Smooth muscle cell of the brain vasculature (primary cell): ENCODE data around the gene ELF1.

ENCODE experiments used
- DNase-seq: peaks from one replicate; pipeline ENCODE4 v3.0.0-alpha.2; 2012; ENCODE audit warnings: low read depth, low spot score

The ELF1 gene

DNA sequence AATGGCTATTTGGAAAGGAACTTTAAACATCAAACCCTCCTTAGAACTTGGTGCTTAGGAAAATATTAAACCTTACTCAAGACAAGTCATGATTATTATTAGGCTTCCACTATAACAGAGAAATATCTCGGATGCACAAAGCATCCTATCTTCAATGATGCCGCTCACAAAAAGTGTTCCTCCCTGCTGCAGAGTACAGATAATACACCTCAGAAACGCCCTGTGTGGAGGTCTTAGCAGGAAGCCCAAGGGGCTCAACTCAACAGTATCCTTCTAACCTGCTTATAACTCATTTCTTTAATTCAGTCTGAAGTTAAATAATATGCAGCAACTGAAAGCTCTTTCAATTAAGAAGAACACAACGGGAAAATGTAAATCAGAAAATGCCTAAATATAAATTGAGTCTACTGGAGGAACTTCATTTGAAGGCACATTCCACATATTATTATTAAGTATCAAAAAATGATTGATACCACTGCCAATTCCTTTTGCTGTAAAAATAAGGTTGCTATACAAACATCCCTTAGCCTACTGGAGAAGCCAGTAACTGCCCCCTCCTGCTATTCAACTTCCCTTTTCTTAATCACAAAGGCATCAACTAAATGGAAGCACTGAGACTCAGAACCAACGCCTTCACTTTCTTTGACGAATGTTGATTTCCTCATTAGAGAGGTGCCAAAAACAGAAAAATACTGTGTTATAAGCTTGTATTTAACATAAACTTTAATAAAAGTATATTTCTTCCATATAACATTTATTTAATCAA, 12.0 kb downstream of the ELF1 start:
- no peak for DNase-seq

GRCh38 chr13:41006306-41006705, 12.8 kb downstream of the ELF1 start:
- no peak for DNase-seq

DNA sequence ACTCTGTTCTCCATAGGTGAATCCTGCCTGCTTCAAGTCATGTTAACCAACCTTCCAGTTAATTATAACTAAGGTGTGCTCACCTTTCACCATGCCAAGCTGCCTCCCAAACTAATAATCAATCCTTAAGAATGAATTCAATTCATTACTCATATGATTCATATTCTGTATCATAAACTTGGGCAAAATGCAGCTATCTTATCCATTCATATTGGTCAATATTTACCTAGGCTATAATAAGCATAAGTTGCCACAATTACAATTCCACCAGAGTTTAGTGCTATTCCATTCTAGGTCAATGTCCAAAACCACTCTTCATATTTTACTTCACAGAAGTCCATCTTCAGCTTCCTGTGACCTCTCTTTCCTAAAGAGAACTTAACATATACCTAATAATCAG, 13.4 kb downstream of the ELF1 start:
- DNase-seq = no peak

- no peak for DNase-seq
Observed at GRCh38 chr13:41004875-41005693, 14.0 kb downstream of the ELF1 start.

DNA sequence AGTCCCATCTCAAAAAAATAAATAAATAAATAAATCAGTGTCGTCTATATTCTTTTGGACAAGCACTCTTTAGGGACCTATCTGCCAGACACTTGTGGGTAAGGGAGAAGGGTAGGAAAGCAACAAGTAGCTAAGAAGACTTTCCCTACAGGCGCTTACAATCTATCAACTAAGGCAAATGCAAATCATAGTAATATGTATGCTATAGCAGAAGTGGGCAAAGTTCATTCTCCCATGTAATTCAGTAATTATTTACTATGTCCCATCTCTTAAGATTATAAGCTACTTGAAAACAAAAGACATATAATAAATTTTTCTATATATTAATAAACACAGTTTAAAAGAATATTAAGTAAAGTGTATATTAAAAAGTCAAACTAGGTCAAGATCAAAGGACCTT, 16.5 kb downstream of the ELF1 start:
- no peak for DNase-seq

DNA sequence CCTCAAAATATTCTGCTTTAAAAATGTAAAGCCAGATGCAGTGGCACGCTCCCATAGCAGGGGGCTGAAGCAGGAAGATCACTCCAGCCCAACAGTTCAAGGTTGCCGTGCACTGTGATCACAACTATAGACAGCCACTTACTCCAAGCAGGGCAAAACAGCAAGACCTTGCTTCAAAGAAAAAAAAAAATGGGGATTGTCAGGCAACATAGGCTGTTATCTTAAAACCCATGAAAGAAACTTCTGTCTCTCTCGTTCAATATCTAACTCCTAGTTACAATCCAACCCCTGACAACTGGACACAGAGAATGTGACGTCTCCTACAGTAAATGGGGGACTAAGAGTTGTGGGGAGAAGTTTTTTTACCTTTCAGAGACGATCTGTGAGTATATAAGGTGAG, 17.4 kb downstream of the ELF1 start:
- no peak for DNase-seq

- no peak for DNase-seq
Observed at GRCh38 chr13:40999416-40999815, 19.7 kb downstream of the ELF1 start.

- no peak for DNase-seq
Observed at GRCh38 chr13:40996426-40997092, 22.6 kb downstream of the ELF1 start.

DNA sequence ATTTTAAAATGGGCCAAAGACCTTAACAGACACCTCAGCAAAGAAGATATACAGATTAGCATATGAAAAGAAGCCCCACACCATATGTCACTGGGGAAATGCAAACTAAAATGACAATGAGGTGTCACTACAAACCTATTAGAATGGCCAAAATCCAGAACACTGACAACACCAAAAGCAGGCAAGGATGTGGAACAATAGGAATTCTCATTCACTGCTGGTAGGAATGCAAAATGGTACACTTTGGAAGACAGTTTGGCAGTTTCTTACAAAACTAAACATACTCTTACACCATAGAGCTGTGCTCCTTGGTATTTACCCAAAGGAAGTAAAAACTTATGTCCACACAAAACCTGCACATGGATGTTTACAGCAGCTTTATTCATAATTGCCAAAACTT, 23.1 kb downstream of the ELF1 start:
- no peak for DNase-seq

DNA sequence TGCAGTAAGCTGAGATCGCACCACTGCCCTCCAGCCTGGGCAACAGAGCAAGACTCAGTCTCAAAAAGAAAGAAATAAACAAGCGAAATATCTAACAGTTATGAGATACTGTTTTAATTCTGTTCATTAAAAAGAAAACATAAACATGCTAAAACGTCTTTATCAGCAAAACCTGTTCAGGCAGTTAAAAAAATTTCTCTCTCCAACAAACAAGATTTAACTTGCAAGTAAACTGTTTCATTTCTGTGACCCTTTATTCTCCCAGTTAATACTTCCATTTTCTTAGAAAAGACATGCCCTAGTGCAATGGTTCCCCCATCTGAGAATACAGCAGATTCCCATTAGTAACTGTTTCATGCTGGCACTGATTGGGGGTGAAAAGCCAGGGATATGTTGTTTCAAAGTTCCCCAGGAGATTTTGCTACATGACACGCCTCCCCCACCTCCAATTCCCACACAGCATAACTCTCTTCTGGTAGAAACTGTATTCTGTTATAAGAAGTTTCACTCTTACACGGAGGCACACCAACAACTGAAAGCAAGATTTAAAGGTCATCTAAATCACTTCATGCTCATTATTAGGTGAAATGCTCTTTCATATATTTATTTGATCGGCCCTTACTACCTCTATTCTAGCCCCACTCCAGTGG, 24.4 kb downstream of the ELF1 start:
- DNase-seq = no peak

GRCh38 chr13:40993987-40994386, 25.1 kb downstream of the ELF1 start:
- DNase-seq = no peak

GRCh38 chr13:40992678-40993518, 26.2 kb downstream of the ELF1 start:
- no peak for DNase-seq

- no peak for DNase-seq
Observed at GRCh38 chr13:40987606-40988280, 31.4 kb downstream of the ELF1 start.

GRCh38 chr13:40986101-40986856, 32.8 kb downstream of the ELF1 start:
- no peak for DNase-seq

GRCh38 chr13:40985381-40986100, 33.6 kb downstream of the ELF1 start:
- DNase-seq = no peak

DNA sequence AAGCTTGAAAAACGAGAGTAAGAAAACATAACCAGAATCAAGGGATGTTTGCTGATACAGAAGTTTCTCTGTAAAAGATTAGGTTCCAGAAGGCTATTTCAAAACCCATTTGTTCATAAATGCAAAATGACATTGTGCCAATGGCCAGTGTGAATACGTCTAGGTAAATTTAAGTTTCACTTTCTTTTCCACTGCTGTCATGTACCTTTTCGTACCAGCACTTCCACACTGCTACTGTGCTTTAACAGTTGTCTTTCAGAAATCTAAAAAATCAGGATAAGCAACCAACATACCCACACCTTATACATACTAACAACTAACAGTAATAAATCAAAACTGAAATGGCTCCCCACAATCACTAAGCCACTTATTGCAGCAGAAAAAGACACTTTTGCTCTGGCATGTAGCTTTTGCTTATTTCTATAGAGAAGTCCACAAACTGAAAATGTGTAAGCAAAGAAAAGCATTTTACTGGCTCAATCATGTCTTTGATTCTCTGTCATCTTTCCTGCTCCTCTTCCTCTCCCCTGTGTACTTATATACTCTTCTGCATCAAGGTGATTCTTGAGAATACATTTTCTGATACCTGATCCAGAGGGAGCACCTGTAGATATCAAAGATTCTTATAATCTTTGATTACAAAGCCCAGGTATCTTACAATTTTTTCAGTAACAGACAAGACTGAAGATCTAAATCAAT, 34.3 kb downstream of the ELF1 start:
- DNase-seq = no peak

DNA sequence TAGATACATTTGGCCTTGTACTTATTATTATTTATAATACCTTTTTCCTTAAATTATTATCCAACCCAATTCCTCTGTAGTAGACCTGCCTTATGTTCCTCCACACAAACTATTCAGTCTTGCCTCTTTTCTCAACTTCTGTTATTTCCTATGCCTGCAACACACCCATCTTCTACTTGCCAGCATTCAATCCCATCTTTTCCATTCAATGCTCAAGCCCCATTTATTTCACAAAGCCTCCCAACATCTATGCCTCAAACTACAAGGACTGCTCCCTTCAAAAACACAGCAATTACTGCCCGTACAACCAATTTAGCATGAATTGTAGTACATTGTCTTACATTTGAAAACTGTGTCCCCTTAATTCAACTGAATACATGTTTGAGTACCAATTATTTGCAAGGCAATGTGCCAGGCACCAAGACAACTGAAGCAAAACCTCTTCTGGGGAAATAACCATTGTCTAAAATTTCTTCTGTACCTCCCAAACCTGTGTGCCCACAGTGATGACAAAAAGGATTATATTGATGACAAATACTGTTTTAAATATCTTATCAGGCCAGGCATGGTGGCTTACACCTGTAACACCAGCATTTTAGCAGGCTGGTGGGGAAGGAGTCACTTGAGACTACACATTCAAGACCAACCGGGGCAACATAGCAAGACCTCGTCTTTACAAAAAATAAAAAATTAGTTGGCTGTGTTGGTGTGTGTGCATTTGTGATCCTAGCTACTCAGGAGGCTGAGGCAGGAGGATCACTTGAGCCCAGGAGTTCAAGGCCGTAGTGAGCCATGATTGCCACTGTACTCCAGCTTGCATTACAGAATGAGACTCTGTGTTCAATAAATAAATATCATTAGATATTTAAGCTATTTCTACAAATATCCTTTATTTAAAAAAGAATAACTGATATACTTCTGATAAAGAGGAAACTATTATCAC, 35.1 kb downstream of the ELF1 start:
- DNase-seq = no peak
